ENCODE data around the gene LDHD.

- TF ChIP-seq CTCF (IDR thresholded peaks at IDR 0.05) (no peak), ZFX (IDR thresholded peaks at IDR 0.05; ENCODE audit: borderline replicate concordance) (no peak)
These were observed 32.8 kb downstream of the LDHD start for GRCh38 chr16:75083813-75084212.

Data from 22Rv1 (cell line).